ENCODE data around the gene WDR1. TPM values are rescaled to one million over a fixed set of nuclear protein-coding genes. Genes with fewer than 3 reads are reported as not detected.

WDR1 gene
- total RNA-seq, 2 experiments from 2014 or later, result 308 to 354 TPM

- H3K27ac Mint-ChIP-seq, result no peak overlapping the region
- POLR2A ChIA-PET, result no interaction called here
These were observed 70.1 kb downstream of the WDR1 start for GRCh38 chr4:10046471-10046870.

GRCh38 chr4:10045481-10045880 is 71.1 kb downstream of the WDR1 start:
- intact Hi-C loops (cut with DNase I, micrococcal nuclease), result no loop called here
- Mint-ChIP-seq H3K27me3 (no peaks in the 10 kb centered on the region), H3K4me3 (no peak overlapping the region), H3K4me1 (no peaks in the 10 kb centered on the region), H3K36me3 (ENCODE audit: low read depth) (peaks cover 14% of the 10 kb centered on the region), H3K27ac (no peak overlapping the region), H3K9me3 (ENCODE audit: low read depth) (peaks cover 12% of the 10 kb centered on the region)
- DNase-seq, result no peak
- ChIA-PET POLR2A (no interaction called here), CTCF (no interaction called here)
- ATAC-seq, result no peak

More at GRCh38 chr4:10046471-10046870, 70.1 kb downstream of the WDR1 start:
- H3K4me3 Mint-ChIP-seq, result no peak overlapping the region
- no peaks in the 10 kb centered on the region for H3K27me3 Mint-ChIP-seq
- ATAC-seq (no peak), DNase-seq (no peak)
- no peaks in the 10 kb centered on the region for H3K4me1 Mint-ChIP-seq
- peaks cover 10% of the 10 kb centered on the region for H3K36me3 Mint-ChIP-seq (ENCODE audit: low read depth)
- CTCF ChIA-PET, result no interaction called here
- intact Hi-C loops (cut with DNase I, micrococcal nuclease), result no loop called here
- peaks cover 12% of the 10 kb centered on the region for H3K9me3 Mint-ChIP-seq (ENCODE audit: low read depth)

GRCh38 chr4:10041036-10041435 is 75.6 kb downstream of the WDR1 start:
- POLR2A ChIA-PET, result no interaction called here
- H3K27ac Mint-ChIP-seq, result no peak overlapping the region
- intact Hi-C loops (cut with DNase I, micrococcal nuclease), result no loop called here
- no peak overlapping the region for H3K4me3 Mint-ChIP-seq
- peaks cover 20% of the 10 kb centered on the region for H3K36me3 Mint-ChIP-seq (ENCODE audit: low read depth)
- CTCF ChIA-PET, result no interaction called here
- H3K4me1 Mint-ChIP-seq, result no peaks in the 10 kb centered on the region
- H3K9me3 Mint-ChIP-seq (ENCODE audit: low read depth), result peaks cover 12% of the 10 kb centered on the region
- DNase-seq, result no peak
- no peaks in the 10 kb centered on the region for H3K27me3 Mint-ChIP-seq
- no peak for ATAC-seq

GRCh38 chr4:10040049-10040892 is 76.3 kb downstream of the WDR1 start:
- H3K4me1 Mint-ChIP-seq, result no peaks in the 10 kb centered on the region
- ATAC-seq (no peak), DNase-seq (no peak)
- H3K4me3 Mint-ChIP-seq, result no peak overlapping the region
- no peak overlapping the region for H3K27ac Mint-ChIP-seq
- ChIA-PET CTCF (no interaction called here), POLR2A (no interaction called here)
- intact Hi-C loops (cut with DNase I, micrococcal nuclease), result no loop called here
- peaks cover 12% of the 10 kb centered on the region for H3K9me3 Mint-ChIP-seq (ENCODE audit: low read depth)
- H3K36me3 Mint-ChIP-seq (ENCODE audit: low read depth), result peaks cover 20% of the 10 kb centered on the region
- H3K27me3 Mint-ChIP-seq, result no peaks in the 10 kb centered on the region

GRCh38 chr4:10036807-10037342 is 79.7 kb downstream of the WDR1 start:
- H3K4me3 Mint-ChIP-seq, result no peak overlapping the region
- intact Hi-C loops (cut with DNase I, micrococcal nuclease), result no loop called here
- peaks cover 10% of the 10 kb centered on the region for H3K36me3 Mint-ChIP-seq (ENCODE audit: low read depth)
- DNase-seq (no peak), ATAC-seq (no peak)
- CTCF ChIA-PET, result no interaction called here
- peaks cover 2% of the 10 kb centered on the region for H3K4me1 Mint-ChIP-seq
- no peaks in the 10 kb centered on the region for H3K27me3 Mint-ChIP-seq
- POLR2A ChIA-PET, result no interaction called here
- H3K27ac Mint-ChIP-seq, result no peak overlapping the region
- H3K9me3 Mint-ChIP-seq (ENCODE audit: low read depth), result no peaks in the 10 kb centered on the region

GRCh38 chr4:10035130-10035529 is 81.5 kb downstream of the WDR1 start:
- intact Hi-C loops (cut with DNase I, micrococcal nuclease), result no loop called here
- H3K4me1 Mint-ChIP-seq, result peaks cover 2% of the 10 kb centered on the region

GRCh38 chr4:10034612-10035104 is 81.9 kb downstream of the WDR1 start:
- intact Hi-C loops (cut with DNase I, micrococcal nuclease), result no loop called here
- Mint-ChIP-seq H3K27me3 (no peaks in the 10 kb centered on the region), H3K27ac (no peak overlapping the region), H3K4me1 (peaks cover 2% of the 10 kb centered on the region), H3K4me3 (no peak overlapping the region), H3K9me3 (ENCODE audit: low read depth) (no peaks in the 10 kb centered on the region), H3K36me3 (ENCODE audit: low read depth) (peaks cover 2% of the 10 kb centered on the region)
- ChIA-PET POLR2A (no interaction called here), CTCF (interaction anchor here (1.8 kb wide), 1 partner anchor 19 kb away, joined by 6 read pairs; no protein-coding TSS in a partner anchor)
- no peak for DNase-seq
- ATAC-seq, result no peak

More at GRCh38 chr4:10035130-10035529, 81.5 kb downstream of the WDR1 start:
- ATAC-seq (no peak), DNase-seq (no peak)
- no peak overlapping the region for H3K27ac Mint-ChIP-seq
- H3K27me3 Mint-ChIP-seq, result no peaks in the 10 kb centered on the region
- ChIA-PET CTCF (interaction anchor here (0.5 to 1.8 kb wide), 2 partner anchors 20 to 222 kb away, joined by 3 to 6 read pairs; no protein-coding TSS in a partner anchor), POLR2A (no interaction called here)
- peaks cover 4% of the 10 kb centered on the region for H3K36me3 Mint-ChIP-seq (ENCODE audit: low read depth)
- H3K9me3 Mint-ChIP-seq (ENCODE audit: low read depth), result no peaks in the 10 kb centered on the region
- H3K4me3 Mint-ChIP-seq, result no peak overlapping the region

- Mint-ChIP-seq H3K4me1 (peaks cover 2% of the 10 kb centered on the region), H3K9me3 (ENCODE audit: low read depth) (no peaks in the 10 kb centered on the region), H3K27ac (no peak overlapping the region), H3K27me3 (no peaks in the 10 kb centered on the region), H3K36me3 (ENCODE audit: low read depth) (peaks cover 2% of the 10 kb centered on the region), H3K4me3 (no peak overlapping the region)
- ATAC-seq, result no peak
- no peak for DNase-seq
- ChIA-PET CTCF (interaction anchor here (1.8 kb wide), 1 partner anchor 19 kb away, joined by 6 read pairs; no protein-coding TSS in a partner anchor), POLR2A (no interaction called here)
- intact Hi-C loops (cut with DNase I, micrococcal nuclease), result no loop called here
These were observed 82.5 kb downstream of the WDR1 start for GRCh38 chr4:10034136-10034535.

- Mint-ChIP-seq H3K36me3 (ENCODE audit: low read depth) (peaks cover 2% of the 10 kb centered on the region), H3K27me3 (no peaks in the 10 kb centered on the region), H3K27ac (no peak overlapping the region), H3K4me1 (peaks cover 2% of the 10 kb centered on the region), H3K9me3 (ENCODE audit: low read depth) (no peaks in the 10 kb centered on the region), H3K4me3 (no peak overlapping the region)
- ChIA-PET CTCF (no interaction called here), POLR2A (no interaction called here)
- no peak for DNase-seq
- ATAC-seq, result no peak
- intact Hi-C loops (cut with DNase I, micrococcal nuclease), result no loop called here
These were observed 83.3 kb downstream of the WDR1 start for GRCh38 chr4:10033191-10033881.

GRCh38 chr4:10032625-10033024 is 84.0 kb downstream of the WDR1 start:
- H3K27me3 Mint-ChIP-seq, result no peaks in the 10 kb centered on the region
- peaks cover 2% of the 10 kb centered on the region for H3K36me3 Mint-ChIP-seq (ENCODE audit: low read depth)
- no peaks in the 10 kb centered on the region for H3K9me3 Mint-ChIP-seq (ENCODE audit: low read depth)
- ChIA-PET POLR2A (no interaction called here), CTCF (no interaction called here)
- intact Hi-C loops (cut with DNase I, micrococcal nuclease), result no loop called here
- H3K4me3 Mint-ChIP-seq, result no peak overlapping the region
- H3K4me1 Mint-ChIP-seq, result peaks cover 2% of the 10 kb centered on the region
- DNase-seq (no peak), ATAC-seq (no peak)
- no peak overlapping the region for H3K27ac Mint-ChIP-seq

- DNase-seq (no peak), ATAC-seq (no peak)
- intact Hi-C loops (cut with DNase I, micrococcal nuclease), result no loop called here
- Mint-ChIP-seq H3K4me3 (no peak overlapping the region), H3K9me3 (ENCODE audit: low read depth) (no peaks in the 10 kb centered on the region), H3K27me3 (peaks cover 2% of the 10 kb centered on the region), H3K27ac (no peak overlapping the region), H3K4me1 (peaks cover 2% of the 10 kb centered on the region), H3K36me3 (ENCODE audit: low read depth) (no peaks in the 10 kb centered on the region)
- CTCF ChIA-PET, result no interaction called here
- POLR2A ChIA-PET, result no interaction called here
These were observed 84.7 kb downstream of the WDR1 start for GRCh38 chr4:10031668-10032590.

All from activated CD4-positive, alpha-beta T cell treated with anti-CD3 and anti-CD28 coated beads for 36 hours (primary cell).